ENCODE data around the gene MDN1. TPM values are rescaled to one million over a fixed set of nuclear protein-coding genes. Genes with fewer than 3 reads are reported as not detected.
"Not testable (repeated sequence)": the region's sequence is repeated elsewhere in the genome, so short reads cannot be mapped to it uniquely, and the experiment has no call there.

MDN1 gene
- total RNA-seq, 1 experiment from 2014 or later: 12.7 TPM

GRCh38 chr6:89828475-89828987 lies 8.9 kb upstream of the MDN1 start:
- in situ Hi-C loops (cut with HindIII; ENCODE audit: low sequenced_read_pairs); DNase-seq (ENCODE audit: low spot score): not testable (repeated sequence)

- in situ Hi-C loops (cut with HindIII; ENCODE audit: low sequenced_read_pairs): no loop called here
- no peak for DNase-seq (ENCODE audit: low spot score)
Observed at GRCh38 chr6:89826029-89826528, 6.5 kb upstream of the MDN1 start.

- in situ Hi-C loops (cut with HindIII; ENCODE audit: low sequenced_read_pairs): no loop called here
- DNase-seq (ENCODE audit: low spot score): no peak
Observed at GRCh38 chr6:89818977-89819335, 638 bp downstream of the MDN1 start.

- DNase-seq (ENCODE audit: low spot score): no peak
Observed at GRCh38 chr6:89817481-89817880, 2.1 kb downstream of the MDN1 start.

GRCh38 chr6:89813422-89813821 lies 6.2 kb downstream of the MDN1 start:
- DNase-seq (ENCODE audit: low spot score); in situ Hi-C loops (cut with HindIII; ENCODE audit: low sequenced_read_pairs): not testable (repeated sequence)

More at GRCh38 chr6:89817481-89817880, 2.1 kb downstream of the MDN1 start:
- in situ Hi-C loops (cut with HindIII; ENCODE audit: low sequenced_read_pairs): no loop called here

- no peak for DNase-seq (ENCODE audit: low spot score)
- in situ Hi-C loops (cut with HindIII; ENCODE audit: low sequenced_read_pairs): no loop called here
Observed at GRCh38 chr6:89807581-89807980, 12.0 kb downstream of the MDN1 start.

GRCh38 chr6:89805814-89806371 lies 13.7 kb downstream of the MDN1 start:
- in situ Hi-C loops (cut with HindIII; ENCODE audit: low sequenced_read_pairs): no loop called here
- DNase-seq (ENCODE audit: low spot score): peak; percentile 7

- in situ Hi-C loops (cut with HindIII; ENCODE audit: low sequenced_read_pairs): no loop called here
- no peak for DNase-seq (ENCODE audit: low spot score)
Observed at GRCh38 chr6:89803271-89803670, 16.3 kb downstream of the MDN1 start.

- no peak for DNase-seq (ENCODE audit: low spot score)
- in situ Hi-C loops (cut with HindIII; ENCODE audit: low sequenced_read_pairs): no loop called here
Observed at GRCh38 chr6:89799756-89800155, 19.8 kb downstream of the MDN1 start.

GRCh38 chr6:89799096-89799495 lies 20.5 kb downstream of the MDN1 start:
- DNase-seq (ENCODE audit: low spot score): no peak
- in situ Hi-C loops (cut with HindIII; ENCODE audit: low sequenced_read_pairs): no loop called here

GRCh38 chr6:89797317-89797716 lies 22.3 kb downstream of the MDN1 start:
- in situ Hi-C loops (cut with HindIII; ENCODE audit: low sequenced_read_pairs): no loop called here
- DNase-seq (ENCODE audit: low spot score): no peak

- DNase-seq (ENCODE audit: low spot score): no peak
- in situ Hi-C loops (cut with HindIII; ENCODE audit: low sequenced_read_pairs): no loop called here
Observed at GRCh38 chr6:89794324-89794723, 25.3 kb downstream of the MDN1 start.

GRCh38 chr6:89793586-89793985 lies 26.0 kb downstream of the MDN1 start:
- in situ Hi-C loops (cut with HindIII; ENCODE audit: low sequenced_read_pairs): no loop called here
- no peak for DNase-seq (ENCODE audit: low spot score)

- in situ Hi-C loops (cut with HindIII; ENCODE audit: low sequenced_read_pairs): no loop called here
- peak; percentile 22 for DNase-seq (ENCODE audit: low spot score)
Observed at GRCh38 chr6:89792881-89793280, 26.7 kb downstream of the MDN1 start.

- no peak for DNase-seq (ENCODE audit: low spot score)
- in situ Hi-C loops (cut with HindIII; ENCODE audit: low sequenced_read_pairs): no loop called here
Observed at GRCh38 chr6:89790403-89790802, 29.2 kb downstream of the MDN1 start.

GRCh38 chr6:89789980-89790379 lies 29.6 kb downstream of the MDN1 start:
- in situ Hi-C loops (cut with HindIII; ENCODE audit: low sequenced_read_pairs): no loop called here

GRCh38 chr6:89787660-89788328 lies 31.8 kb downstream of the MDN1 start:
- no peak for DNase-seq (ENCODE audit: low spot score)
- in situ Hi-C loops (cut with HindIII; ENCODE audit: low sequenced_read_pairs): no loop called here

More at GRCh38 chr6:89789980-89790379, 29.6 kb downstream of the MDN1 start:
- no peak for DNase-seq (ENCODE audit: low spot score)

- in situ Hi-C loops (cut with HindIII; ENCODE audit: low sequenced_read_pairs): no loop called here
- no peak for DNase-seq (ENCODE audit: low spot score)
Observed at GRCh38 chr6:89786970-89787369, 32.6 kb downstream of the MDN1 start.

GRCh38 chr6:89784838-89785237 lies 34.8 kb downstream of the MDN1 start:
- no peak for DNase-seq (ENCODE audit: low spot score)
- in situ Hi-C loops (cut with HindIII; ENCODE audit: low sequenced_read_pairs): no loop called here

GRCh38 chr6:89783293-89783692 lies 36.3 kb downstream of the MDN1 start:
- in situ Hi-C loops (cut with HindIII; ENCODE audit: low sequenced_read_pairs); DNase-seq (ENCODE audit: low spot score): not testable (repeated sequence)

GRCh38 chr6:89782222-89782621 lies 37.4 kb downstream of the MDN1 start:
- DNase-seq (ENCODE audit: low spot score): no peak
- in situ Hi-C loops (cut with HindIII; ENCODE audit: low sequenced_read_pairs): no loop called here

Data from G401 (cell line).